ENCODE measurements around the gene NPC1L1.

NPC1L1 gene

DNA sequence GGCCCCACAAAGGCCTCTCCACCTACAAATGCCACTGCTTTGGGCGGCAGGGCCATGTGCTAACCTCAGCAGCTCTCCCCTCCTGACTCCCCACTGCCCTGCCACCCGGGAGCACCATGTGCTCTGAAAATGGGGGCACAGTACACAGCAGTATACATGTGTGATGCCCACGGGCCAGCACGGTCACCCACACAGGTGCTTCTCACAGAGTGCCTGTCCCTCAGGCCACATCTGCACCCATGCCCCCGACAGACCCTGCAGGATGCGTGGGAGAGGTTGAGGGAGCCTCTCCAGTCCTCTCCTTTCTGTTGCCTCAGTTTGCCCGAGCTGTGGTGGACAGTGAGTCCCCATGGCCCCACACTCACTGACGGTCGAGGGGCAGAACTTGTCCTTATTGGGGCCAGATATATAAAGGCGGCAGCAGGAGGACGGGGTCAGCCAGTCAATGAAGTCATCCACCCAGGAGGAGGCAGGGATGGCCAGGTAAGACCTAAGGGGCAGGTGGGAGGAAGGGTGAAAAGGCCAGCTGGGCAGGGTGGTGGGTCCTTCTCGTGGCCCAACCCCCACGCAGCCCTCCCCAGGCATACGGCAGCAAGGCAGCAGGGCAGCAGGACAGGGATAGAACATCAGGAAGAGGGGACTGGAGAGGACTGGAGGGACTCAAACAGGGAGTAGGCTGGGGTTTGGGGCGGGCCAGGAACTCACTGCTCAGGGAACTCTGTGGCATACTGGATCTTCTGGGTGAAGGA lies 19.6 kb downstream of the NPC1L1 start:
- H3K9me3 ChIP-seq (ENCODE audit: low read depth, low read length) = no peaks in the 10 kb centered on the region
- TF ChIP-seq POLR2AphosphoS5 (IDR thresholded peaks at IDR 0.05; ENCODE audit: borderline replicate concordance, low read depth, low read length) (no peak), FOXP2 (optimal IDR thresholded peaks at IDR 0.05; ENCODE audit: control extremely low read depth, extremely low read length, insufficient read depth) (no peak)
- no peak overlapping the region for H3K9ac ChIP-seq (ENCODE audit: insufficient read length)
- H3K4me3 ChIP-seq = no peak overlapping the region
- DNase-seq (ENCODE audit: low read depth, low spot score) = no peak
- H3K36me3 ChIP-seq (ENCODE audit: insufficient read depth, low read length) = no peaks in the 10 kb centered on the region
- H3K27ac ChIP-seq = no peak overlapping the region

- no peak for DNase-seq (ENCODE audit: low read depth, low spot score)
- H3K9me3 ChIP-seq (ENCODE audit: low read depth, low read length) = no peaks in the 10 kb centered on the region
- no peaks in the 10 kb centered on the region for H3K36me3 ChIP-seq (ENCODE audit: insufficient read depth, low read length)
- TF ChIP-seq FOXP2 (optimal IDR thresholded peaks at IDR 0.05; ENCODE audit: control extremely low read depth, extremely low read length, insufficient read depth) (no peak), EZH2 (IDR thresholded peaks at IDR 0.05) (no peak), POLR2AphosphoS5 (IDR thresholded peaks at IDR 0.05; ENCODE audit: borderline replicate concordance, low read depth, low read length) (no peak)
- H3K27ac ChIP-seq = no peak overlapping the region
- no peak overlapping the region for H3K4me3 ChIP-seq
- no peak overlapping the region for H3K9ac ChIP-seq (ENCODE audit: insufficient read length)
Observed at GRCh38 chr7:44520574-44520973, 20.6 kb downstream of the NPC1L1 start.

- Histone ChIP-seq H3K27ac (no peak overlapping the region), H3K36me3 (ENCODE audit: insufficient read depth, low read length) (no peaks in the 10 kb centered on the region), H3K4me3 (no peak overlapping the region), H3K9ac (ENCODE audit: insufficient read length) (no peak overlapping the region), H3K9me3 (ENCODE audit: low read depth, low read length) (no peaks in the 10 kb centered on the region)
- no peak for DNase-seq (ENCODE audit: low read depth, low spot score)
- TF ChIP-seq EZH2 (IDR thresholded peaks at IDR 0.05) = no peak
- TF ChIP-seq POLR2AphosphoS5 (IDR thresholded peaks at IDR 0.05; ENCODE audit: borderline replicate concordance, low read depth, low read length) = no peak
- TF ChIP-seq FOXP2 (optimal IDR thresholded peaks at IDR 0.05; ENCODE audit: control extremely low read depth, extremely low read length, insufficient read depth) = no peak
Observed at GRCh38 chr7:44519546-44519945, 21.6 kb downstream of the NPC1L1 start.

- no peak for DNase-seq (ENCODE audit: low read depth, low spot score)
- TF ChIP-seq EZH2 (IDR thresholded peaks at IDR 0.05) = no peak
- no peak for TF ChIP-seq FOXP2 (optimal IDR thresholded peaks at IDR 0.05; ENCODE audit: control extremely low read depth, extremely low read length, insufficient read depth)
Observed at GRCh38 chr7:44518761-44519160, 22.4 kb downstream of the NPC1L1 start.

DNA sequence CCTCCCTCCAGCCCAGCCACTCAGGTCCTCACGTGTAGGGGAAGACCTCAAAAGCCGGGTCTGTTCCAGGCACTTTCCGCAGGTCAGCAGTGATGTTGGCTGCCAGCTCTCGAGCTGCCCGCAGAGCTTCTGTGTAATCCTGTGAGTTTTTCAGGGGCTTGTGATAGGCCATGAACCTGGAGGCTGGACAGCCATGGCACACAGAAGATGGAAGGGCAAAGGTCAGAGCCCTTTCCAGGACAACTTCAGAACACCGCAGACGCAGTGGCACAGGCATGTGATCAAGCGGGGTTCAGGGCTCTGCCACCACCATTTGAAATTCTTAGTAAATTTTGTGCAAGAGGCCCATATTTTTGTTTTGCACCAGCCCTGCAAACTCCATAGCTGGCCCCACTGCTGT lies 24.0 kb downstream of the NPC1L1 start:
- Histone ChIP-seq H3K9me3 (ENCODE audit: low read depth, low read length) (no peaks in the 10 kb centered on the region), H3K27ac (no peak overlapping the region), H3K36me3 (ENCODE audit: insufficient read depth, low read length) (no peaks in the 10 kb centered on the region), H3K4me3 (no peak overlapping the region), H3K9ac (ENCODE audit: insufficient read length) (no peak overlapping the region)
- TF ChIP-seq POLR2AphosphoS5 (IDR thresholded peaks at IDR 0.05; ENCODE audit: borderline replicate concordance, low read depth, low read length) (no peak), FOXP2 (optimal IDR thresholded peaks at IDR 0.05; ENCODE audit: control extremely low read depth, extremely low read length, insufficient read depth) (no peak), EZH2 (IDR thresholded peaks at IDR 0.05) (no peak)
- no peak for DNase-seq (ENCODE audit: low read depth, low spot score)

More at GRCh38 chr7:44518761-44519160, 22.4 kb downstream of the NPC1L1 start:
- Histone ChIP-seq H3K9me3 (ENCODE audit: low read depth, low read length) (no peaks in the 10 kb centered on the region), H3K27ac (no peak overlapping the region), H3K9ac (ENCODE audit: insufficient read length) (no peak overlapping the region), H3K36me3 (ENCODE audit: insufficient read depth, low read length) (no peaks in the 10 kb centered on the region), H3K4me3 (no peak overlapping the region)

DNA sequence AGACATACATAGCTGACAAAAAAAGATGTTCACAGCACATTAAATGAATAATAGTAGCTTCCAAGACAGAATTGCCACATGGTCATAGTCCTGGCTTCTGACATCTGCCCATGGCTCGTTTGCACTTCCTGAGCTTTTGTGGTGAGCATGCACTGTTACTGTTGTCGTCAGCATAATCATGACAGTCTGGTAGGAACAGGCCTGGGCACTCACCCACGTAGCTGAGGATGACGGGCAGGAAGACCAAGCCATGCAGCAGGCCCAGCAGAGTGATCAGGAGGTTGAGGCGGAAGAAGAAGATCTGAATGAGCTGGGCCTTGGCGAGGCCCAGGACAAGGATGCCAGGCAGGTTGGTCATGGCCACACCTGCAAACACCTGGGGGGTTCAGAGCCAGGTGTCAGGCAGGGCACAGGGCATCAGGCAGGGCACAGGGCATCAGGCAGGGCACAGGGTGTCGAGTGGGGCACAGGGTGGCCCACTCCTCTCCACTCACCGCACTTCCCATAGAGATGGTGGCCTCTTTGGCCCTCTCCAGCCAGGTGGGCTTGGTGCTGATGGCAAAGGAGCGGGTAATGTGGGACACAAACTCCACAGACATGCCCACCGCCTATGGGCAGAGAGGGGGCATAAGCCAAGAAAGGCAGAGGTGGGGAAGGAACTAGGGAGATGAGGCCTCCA lies 25.4 kb downstream of the NPC1L1 start:
- H3K4me3 ChIP-seq = no peak overlapping the region
- no peak for DNase-seq (ENCODE audit: low read depth, low spot score)
- TF ChIP-seq EZH2 (IDR thresholded peaks at IDR 0.05) = no peak
- no peak for TF ChIP-seq FOXP2 (optimal IDR thresholded peaks at IDR 0.05; ENCODE audit: control extremely low read depth, extremely low read length, insufficient read depth)
- TF ChIP-seq POLR2AphosphoS5 (IDR thresholded peaks at IDR 0.05; ENCODE audit: borderline replicate concordance, low read depth, low read length) = no peak
- H3K9me3 ChIP-seq (ENCODE audit: low read depth, low read length) = no peaks in the 10 kb centered on the region
- H3K9ac ChIP-seq (ENCODE audit: insufficient read length) = no peak overlapping the region
- no peak overlapping the region for H3K27ac ChIP-seq
- no peaks in the 10 kb centered on the region for H3K36me3 ChIP-seq (ENCODE audit: insufficient read depth, low read length)

GRCh38 chr7:44512736-44513135 lies 28.4 kb downstream of the NPC1L1 start:
- TF ChIP-seq EZH2 (IDR thresholded peaks at IDR 0.05) = no peak
- no peak for TF ChIP-seq POLR2AphosphoS5 (IDR thresholded peaks at IDR 0.05; ENCODE audit: borderline replicate concordance, low read depth, low read length)
- no peak for TF ChIP-seq FOXP2 (optimal IDR thresholded peaks at IDR 0.05; ENCODE audit: control extremely low read depth, extremely low read length, insufficient read depth)
- Histone ChIP-seq H3K9me3 (ENCODE audit: low read depth, low read length) (no peaks in the 10 kb centered on the region), H3K36me3 (ENCODE audit: insufficient read depth, low read length) (no peaks in the 10 kb centered on the region), H3K27ac (no peak overlapping the region), H3K4me3 (no peak overlapping the region), H3K9ac (ENCODE audit: insufficient read length) (no peak overlapping the region)
- DNase-seq (ENCODE audit: low read depth, low spot score) = no peak

DNA sequence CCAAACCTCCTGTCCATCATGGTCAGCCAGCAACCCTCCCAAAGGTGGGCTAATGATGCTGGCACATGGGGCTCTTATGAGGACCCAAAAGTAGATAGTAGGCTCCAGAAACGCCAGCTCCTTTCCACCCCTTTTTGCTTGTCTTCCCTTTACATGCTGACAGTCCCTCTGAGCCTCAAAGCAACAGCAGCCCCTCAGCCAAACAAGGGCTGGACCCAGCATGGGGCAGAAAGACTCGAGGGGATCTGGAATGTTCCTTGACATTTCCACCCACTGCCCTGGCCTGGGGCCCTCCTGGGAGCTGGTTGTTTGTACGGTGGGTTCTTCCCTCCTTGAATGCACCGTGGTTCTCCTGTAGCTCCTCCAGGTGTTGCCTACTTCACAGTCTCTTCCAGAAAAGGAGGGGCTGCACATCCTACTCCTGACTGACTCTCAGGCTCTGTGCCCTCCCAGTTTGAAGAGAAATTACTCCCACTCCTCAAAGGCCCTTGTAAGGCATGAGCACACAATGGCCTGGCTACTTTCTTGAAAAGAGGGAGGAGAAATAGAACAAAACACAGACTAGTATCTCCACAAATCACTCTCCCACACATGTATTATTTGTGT lies 29.2 kb downstream of the NPC1L1 start:
- Histone ChIP-seq H3K4me3 (no peak overlapping the region), H3K27ac (no peak overlapping the region), H3K36me3 (ENCODE audit: insufficient read depth, low read length) (no peaks in the 10 kb centered on the region), H3K9me3 (ENCODE audit: low read depth, low read length) (no peaks in the 10 kb centered on the region), H3K9ac (ENCODE audit: insufficient read length) (no peak overlapping the region)
- TF ChIP-seq EZH2 (IDR thresholded peaks at IDR 0.05) = no peak
- TF ChIP-seq FOXP2 (optimal IDR thresholded peaks at IDR 0.05; ENCODE audit: control extremely low read depth, extremely low read length, insufficient read depth) = no peak
- TF ChIP-seq POLR2AphosphoS5 (IDR thresholded peaks at IDR 0.05; ENCODE audit: borderline replicate concordance, low read depth, low read length) = no peak
- DNase-seq (ENCODE audit: low read depth, low spot score) = no peak

Data from SK-N-MC (cell line).